IPS-NIHi7 (cell line): ENCODE data around the gene PIGH.
"Not testable (repeated sequence)": the region's sequence is repeated elsewhere in the genome, so short reads cannot be mapped to it uniquely, and the experiment has no call there.

Experiments
- DNase-seq: peaks from one replicate; pipeline ENCODE4 v3.0.0; 2012; ENCODE audit warnings: mixed read lengths; ENCODE audit errors: extremely low spot score

PIGH gene, protein sequence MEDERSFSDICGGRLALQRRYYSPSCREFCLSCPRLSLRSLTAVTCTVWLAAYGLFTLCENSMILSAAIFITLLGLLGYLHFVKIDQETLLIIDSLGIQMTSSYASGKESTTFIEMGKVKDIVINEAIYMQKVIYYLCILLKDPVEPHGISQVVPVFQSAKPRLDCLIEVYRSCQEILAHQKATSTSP

DNA sequence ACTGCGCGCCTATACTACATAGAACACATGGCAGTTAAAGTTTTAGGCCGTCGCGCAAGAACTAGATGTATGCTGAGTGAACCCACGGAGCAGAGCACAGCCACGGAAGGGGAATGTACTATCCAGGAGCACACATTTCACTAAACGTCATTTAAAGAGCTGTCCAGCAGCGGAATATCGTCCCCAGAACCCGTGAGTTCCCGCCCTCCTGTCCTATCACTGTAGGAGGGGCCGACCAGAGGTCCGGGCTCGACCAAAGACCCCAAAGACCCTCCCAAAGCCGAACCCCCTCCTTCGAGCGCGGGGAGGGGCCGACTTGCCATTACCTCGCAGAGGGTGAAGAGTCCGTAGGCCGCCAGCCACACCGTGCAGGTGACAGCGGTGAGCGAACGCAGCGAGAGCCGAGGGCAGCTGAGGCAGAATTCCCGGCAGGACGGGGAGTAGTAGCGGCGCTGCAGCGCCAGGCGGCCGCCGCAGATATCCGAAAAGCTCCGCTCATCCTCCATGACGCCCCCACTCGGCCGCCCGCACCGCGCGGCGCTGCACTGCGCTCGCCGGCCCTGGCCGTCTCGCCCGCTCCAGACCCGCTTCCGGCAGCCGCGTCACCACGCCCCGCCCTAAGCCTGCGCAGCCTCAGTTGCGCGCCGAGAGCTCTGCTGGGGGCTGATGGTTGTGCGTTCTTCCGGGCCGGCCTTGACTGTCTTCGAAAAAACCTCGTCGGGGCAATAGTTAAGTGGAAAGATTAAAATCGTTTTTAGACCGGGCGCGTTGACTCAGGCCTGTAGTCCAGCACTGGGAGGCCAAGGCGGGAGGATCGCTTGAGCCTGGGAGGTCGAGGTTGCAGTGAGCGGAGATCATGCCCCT is at the start of gene PIGH:
Gene PIGH, minus strand, starts transcription at position 571 of the 864 bp plus-strand sequence. Its CDS starts 65 bp downstream, at position 506.
- DNase-seq = peak; percentile 98

DNA sequence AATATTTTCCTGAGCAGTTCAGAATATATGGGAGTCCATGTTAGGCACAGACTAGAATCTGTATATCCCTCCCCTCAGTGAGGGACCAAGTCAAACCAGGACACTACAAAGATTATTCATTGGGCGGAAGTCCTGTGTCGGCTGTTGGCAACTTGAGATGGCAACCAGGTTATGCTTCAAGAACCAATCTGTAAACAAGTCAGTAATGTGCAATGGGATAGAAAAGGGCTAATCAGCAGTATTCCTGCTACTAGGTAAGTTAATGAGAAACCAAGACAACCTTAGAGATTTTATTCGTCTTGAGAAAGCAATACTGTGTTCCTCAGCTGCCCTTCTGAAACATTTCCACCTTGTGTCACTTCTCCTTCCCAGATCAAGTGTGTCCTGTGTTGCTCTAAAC is 46.1 kb upstream of the PIGH start:
- DNase-seq = no peak

DNA sequence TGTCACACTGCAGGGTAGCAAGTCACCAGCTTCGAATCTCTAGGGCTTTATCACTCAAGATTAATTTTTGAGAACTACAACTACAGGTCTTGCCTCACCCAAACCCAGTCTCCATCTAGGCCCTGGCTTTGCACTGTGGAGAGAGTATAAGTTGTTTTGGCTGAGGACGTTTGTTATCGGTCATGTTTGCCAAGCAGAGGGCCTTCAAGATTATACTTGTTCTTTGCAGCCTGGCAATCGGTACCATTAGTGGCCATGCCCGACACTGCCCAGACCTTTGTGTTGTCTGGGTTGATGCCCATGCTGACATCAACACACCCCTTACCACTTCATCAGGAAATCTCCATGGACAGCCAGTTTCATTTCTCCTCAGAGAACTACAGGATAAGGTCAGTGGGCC is 45.3 kb upstream of the PIGH start:
- DNase-seq = no peak

DNA sequence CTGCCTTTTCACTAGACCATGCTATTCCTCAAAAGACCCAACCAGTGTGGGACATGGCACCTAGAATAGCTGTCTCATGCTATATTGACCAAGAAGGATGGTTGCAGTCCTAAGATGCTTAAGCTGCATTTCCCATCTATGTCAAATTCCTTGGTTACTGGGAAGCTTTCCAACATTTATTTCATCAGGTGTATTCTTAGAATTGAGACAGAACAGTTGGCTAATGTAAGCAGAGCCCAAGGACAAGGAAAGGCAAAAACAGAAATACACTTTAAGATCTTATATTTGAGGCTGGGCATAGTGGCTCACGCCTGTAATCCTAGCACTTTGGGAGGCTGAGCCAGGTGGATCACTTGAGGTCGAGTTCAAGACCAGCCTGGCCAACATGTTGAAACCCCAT is 44.4 kb upstream of the PIGH start:
- no peak for DNase-seq

DNA sequence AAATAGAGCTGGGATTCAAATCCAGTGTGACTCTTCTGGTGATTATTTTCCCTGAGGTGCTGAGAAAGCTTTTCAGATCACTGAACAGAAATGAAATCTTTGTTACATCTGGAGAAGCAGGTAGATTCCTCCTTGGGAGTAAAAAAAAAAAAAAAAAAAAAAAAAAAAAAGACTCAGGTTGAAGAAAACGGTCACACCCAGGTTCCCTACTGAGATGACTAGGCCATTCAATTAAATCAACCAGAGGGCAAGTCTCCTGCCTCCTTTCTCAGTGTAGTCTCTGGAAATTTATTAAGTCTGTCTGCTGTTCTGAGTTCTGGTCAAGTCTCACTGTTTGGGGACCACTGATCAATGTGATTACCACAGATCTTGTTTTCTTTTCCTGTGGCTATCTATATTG is 43.6 kb upstream of the PIGH start:
- no peak for DNase-seq

DNA sequence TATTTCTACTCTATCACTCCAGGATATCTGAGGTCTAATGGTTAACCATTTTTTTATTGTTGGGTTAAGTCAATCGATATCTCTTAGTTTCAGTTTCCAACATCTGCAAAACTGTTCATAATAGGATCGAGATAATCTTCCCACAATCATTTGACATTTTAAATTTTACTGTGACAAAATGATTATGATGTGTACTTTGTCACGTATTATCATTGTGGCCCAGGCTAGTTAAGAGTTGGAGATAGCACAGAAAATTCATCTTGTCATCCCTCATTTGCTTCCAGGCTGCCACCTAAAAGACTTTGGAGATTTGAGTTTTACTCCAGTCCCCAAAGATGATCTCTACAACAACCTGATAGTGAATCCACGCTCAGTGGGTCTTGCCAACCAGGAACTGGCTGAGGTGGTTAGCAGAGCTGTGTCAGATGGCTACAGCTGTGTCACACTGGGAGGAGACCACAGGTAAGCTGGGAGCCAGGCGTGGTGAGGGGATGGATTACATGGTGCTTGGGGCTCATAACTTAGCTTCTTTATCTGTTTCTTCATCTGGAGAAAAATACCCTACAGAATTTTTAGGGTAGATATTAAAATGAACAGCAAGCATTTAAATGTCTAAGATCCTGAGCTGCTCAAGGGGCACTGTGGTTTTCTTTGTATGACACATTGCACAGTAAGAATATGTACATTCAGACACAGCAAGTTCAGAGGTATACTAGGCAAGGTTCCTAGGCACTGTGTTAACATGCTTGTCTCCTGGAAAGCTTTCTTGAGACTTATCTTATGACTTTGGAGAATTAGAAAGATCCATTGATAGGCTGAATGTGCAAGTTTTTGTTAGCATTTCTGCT is 42.1 kb upstream of the PIGH start:
- no peak for DNase-seq

DNA sequence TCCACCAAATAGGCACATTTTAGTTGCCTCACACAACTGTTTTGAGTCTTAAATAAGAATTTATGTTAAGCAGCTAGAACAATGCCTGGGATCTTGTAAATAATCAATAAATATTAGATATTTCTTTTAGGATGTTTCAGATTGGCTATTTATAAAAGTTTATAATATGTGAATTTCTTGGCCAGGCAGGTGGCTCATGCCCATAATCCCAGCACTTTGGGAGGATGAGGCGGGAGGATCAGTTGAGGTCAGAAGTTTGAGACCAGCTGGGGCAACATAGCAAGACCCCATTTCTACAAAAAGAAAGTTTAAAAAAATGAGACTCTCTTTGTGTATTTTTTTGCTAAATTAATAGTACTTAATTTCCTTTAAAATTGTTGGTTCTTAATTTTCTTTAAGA is 41.4 kb upstream of the PIGH start:
- no peak for DNase-seq

DNA sequence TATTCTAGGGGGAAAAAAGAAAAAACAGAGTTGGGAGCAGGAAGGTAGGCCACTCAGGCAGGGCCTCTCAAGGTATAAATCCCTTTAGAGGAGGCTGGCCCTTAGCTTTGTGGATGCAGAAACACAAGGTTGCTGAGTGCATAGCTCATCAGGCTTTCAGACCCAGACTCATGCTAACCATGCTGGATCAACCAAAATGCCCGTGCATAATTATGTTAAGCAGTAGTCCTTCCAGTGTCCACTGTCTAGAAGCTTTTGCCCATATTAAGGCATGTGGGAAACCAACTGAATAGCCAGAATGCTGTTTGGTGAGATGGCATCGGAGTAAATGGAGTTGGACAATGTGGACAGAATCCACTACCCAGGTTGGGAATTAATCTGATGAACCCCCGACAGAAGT is 38.6 kb upstream of the PIGH start:
- DNase-seq = no peak

DNA sequence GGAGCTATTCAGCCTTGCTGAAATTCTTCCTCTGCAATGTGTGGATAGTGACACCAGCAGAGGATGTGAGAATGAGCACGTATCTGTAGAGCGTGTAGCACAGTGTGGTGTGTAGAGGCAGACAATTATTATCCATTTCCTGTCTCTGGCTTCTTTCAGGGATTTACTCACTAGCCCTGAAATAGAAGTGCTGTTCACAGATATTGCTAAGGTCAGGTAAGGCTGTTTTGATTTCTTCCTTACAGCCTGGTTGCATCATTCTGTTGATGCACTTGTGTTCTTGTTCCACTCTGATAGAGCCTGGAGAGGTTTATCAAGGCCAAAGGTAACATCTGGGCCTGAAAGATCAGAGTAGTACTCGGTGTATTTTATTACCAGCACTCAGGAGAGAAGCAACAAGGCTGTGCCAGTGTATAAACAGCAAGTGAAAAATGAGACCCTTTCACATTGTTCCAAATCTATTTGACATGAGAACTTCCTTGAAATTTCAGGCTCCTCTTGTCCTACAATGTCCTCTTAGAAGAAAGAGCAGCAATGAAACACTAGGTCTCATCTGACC is 36.4 kb upstream of the PIGH start:
- DNase-seq = no peak

DNA sequence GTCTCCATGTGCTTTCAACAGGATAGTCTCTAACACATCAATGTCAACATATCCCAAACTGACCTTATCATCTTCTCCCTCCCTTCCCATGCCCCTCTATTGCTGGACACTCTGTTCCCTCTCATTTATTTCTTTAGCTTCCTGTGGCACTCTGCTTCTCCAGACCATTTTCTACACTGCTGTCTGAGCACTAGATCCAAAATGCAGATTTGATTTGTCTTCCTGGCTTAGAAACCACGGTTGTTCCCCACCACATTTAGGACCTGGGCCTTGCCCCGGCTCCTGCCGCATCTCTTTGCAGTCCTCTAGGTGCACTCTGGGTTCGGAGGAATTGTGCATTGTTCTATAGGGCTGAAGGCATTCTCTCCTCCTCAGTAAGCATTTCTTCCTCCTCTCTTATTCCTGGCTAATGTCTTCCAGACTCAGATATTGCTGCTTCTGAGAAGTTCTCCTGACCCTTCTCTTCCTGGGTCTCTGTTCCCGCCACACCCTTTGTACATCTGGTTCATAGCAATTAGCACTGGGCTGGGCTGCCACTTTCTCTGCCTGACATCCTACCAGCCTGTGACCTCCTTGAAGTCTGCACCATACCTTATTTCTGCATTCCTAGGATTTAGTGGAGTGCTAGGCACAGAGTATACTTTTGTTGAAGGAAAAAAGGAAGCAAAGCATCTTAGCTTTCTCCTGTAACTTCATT is 33.5 kb upstream of the PIGH start:
- DNase-seq = no peak

DNA sequence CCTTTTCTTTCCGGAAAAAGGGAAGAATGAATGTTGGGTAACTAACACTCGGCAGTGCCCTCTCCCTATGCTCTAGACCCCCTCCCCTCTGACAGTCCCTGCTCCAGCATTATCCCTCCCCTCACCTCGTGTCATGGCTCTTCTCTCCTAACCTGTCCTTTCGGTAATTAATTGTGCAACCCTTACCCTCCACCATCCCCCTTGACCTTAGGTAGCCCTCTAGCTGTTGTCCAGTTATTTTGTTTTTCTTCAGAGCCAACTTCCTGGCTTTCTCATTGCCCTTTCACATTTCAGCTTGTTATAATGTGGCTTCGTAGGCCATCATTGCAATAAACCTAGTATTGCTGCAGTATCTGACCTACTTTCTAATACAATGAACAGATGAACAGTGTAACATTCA is 30.9 kb upstream of the PIGH start:
- DNase-seq = no peak

DNA sequence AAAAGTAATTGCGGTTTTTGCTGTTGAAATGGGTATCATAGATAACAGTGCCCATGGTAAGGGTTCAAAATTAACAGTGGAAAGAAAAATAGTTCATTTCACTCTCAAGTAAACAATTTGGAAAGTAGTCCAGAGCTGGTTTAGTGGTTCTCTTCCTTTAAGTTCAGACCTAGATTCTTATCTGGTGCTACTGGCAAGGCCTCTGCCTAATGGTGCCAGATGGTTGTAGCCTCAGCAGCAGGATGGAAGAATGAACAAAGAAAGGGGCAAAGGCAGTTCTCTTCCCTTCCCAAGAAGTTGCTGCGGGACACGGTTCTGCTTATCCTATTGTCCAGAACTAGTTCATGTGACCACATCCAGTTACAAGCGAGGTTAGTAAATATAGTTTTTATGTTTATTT is 30.1 kb upstream of the PIGH start:
- no peak for DNase-seq

DNA sequence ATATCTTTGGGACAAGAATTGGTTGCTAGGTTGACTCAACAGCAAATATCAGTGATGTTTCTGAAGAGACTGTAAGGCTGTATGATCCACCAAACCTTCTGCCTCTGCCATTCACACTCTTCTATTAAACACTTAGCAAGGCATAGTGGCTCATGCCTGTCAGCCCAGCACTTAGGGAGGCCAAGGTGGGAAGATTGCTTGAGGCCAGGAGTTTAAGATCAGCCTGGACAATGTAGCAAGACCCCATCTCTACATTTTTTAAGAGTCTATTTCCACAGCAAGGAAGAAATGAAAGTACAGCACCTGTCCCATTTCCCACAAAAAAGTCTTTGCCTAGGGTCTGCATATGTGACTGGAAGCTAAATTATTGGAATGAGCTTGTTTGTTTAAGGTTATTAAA is 27.5 kb upstream of the PIGH start:
- no peak for DNase-seq

DNA sequence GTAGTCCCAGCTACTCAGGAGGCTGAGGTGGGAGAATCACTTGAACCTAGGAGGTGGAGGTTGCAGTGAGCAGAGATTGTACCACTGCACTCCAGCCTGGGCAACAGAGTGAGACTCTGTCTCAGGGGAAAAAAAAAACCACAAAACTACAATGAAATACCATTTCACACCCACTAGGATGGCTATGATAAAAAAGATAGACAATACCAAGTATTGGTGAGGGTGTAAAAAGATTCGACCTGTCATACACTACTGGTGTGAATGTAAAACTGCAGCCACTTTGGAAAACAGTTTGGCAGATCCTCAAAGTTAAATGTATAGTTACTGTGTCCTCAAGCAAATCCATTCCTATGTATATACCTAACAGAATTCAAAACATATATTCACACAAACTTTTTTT is 26.1 kb upstream of the PIGH start:
- not testable (repeated sequence) for DNase-seq

DNA sequence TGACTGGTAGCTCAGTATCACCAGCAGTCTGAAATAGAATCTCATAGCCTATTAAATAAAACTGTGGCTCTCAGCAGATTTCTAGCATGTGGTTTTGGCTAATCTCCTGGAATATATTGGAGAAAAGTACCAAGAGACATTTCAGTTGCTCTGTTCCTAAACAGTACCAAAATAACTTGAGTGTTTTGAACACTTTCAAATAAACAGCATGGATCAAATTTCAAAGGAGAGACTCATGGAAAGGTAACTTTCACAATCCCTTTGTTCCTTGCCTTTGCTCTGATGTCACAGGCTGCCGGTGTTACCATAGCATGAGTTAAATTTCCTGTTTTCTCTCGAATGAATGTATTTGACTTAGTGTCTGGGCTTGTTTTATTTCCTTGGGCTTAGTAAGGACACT is 23.0 kb upstream of the PIGH start:
- DNase-seq = no peak

DNA sequence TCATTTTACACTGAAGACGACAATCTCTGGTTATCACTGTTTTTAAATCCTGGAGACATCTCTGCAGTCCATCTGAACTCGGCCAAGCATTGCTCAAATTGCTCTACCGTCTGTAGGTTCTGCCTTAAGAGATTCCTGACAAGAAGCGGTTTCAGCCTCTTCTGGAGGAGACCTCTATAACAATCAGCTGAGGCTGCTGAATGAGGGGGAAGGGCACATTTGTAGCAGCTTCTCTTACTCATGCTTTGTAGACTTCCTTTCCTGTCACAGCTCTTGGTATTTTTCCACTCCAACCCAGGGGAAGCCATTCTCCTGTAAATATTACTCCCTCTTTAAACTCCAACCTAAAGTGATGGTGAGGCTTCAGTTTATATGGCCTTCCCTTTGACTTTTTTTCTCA is 22.6 kb upstream of the PIGH start:
- DNase-seq = peak; percentile 51

DNA sequence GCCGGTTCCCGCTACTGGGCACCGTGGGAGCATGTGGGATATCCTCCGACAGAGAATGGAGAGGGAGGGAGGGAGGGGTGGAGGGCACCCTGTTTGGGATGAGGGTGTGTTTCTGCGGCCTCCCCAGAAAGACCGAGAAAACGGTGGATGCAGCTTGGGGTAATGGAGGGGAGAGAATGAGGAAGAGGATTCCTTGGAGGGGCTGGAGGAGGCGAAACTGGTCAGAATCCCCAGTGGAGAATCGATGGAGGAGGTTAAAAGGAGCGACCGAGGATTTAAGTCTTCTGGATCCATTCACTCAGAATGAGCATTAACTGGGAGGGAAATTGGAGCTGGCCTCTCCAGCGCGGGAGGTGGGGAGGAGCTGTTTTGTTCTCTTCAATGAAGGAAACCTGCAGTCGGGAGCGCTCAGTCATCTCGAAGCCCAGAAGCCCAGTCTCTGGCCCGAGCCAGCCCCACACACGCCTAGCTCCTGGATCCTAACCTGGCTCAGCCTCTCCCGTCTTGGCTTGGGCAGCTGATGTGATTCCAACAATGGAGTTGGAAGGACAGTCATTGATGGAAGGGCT is 20.2 kb upstream of the PIGH start:
- DNase-seq = peak; percentile 61

DNA sequence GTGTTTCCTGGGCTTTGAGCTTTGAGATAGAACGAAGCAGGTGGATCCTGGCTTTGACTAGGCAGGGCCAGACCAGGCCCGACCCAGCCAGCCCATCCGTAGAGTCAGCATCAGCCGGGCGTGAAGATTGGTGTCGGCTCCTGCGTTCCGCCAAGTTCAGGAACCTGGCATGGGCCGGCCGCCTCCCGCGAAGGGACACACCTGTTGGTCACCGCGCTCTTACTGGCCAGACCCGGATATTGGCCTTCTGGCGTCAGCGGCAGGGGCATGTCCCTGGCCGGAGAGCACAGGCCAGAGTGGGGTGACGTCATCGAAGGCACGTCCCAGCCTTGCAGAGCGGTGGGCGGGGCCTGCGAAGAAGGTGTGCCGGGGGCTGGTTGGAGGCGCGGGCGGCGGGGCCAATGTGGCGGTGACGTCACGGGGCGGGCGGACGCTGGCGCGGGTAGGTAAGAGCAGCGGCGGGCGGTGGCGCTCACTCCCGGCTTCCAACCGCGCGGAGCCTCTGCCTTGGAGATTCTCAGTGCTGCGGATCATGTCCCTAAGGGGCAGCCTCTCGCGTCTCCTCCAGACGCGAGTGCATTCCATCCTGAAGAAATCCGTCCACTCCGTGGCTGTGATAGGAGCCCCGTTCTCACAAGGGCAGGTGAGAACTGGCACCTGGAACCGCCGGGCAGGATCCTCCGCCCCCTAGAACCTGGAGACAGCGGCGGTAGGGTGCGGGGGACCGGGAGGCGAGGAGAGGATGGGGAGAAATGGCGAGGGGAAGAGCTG is 19.6 kb upstream of the PIGH start, which contains the start of gene ARG2:
Gene ARG2, plus strand, starts transcription at position 475 of the 771 bp plus-strand sequence. Its CDS starts 58 bp downstream, at position 533.
- DNase-seq = peak; percentile 98

DNA sequence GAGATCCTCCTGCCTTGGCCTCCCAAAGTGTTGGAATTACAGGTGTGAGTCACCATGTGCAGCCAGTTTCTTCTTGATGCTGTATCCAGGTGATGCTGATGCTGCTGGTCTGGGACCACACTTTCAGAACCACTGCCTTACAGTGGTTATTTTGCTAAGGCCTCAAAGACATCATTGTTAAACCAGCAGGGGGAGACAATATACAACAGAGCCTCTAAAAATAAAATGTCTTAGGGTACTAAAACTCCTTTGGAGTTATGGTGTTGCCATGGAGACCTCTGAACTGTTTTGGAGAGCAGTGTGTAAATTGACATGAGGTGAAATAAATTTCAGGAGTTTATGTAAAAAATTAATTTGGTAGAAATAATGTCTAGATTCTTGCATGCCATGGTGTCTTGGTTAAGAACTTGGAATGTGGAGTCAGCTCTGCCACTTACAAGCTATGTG is 18.6 kb upstream of the PIGH start:
- peak; percentile 29 for DNase-seq

DNA sequence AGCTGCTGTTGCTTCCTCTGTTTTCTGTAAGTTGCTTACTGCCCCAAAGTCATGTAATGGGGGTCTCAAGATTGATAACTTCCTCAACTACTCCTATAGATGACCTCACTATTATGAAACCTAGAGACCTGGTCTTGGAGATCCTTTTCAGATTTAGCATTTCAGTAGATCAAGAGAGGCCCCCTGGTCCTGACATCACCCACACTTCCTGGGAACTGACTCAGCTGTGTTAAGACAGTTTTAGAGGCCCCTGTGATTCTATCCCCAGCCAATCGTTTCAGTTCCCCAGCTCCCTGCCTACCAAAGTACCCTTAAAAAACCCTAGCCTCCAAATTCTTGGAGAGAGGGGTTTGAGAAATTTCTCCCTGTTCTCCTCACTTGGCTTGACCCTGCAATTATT is 10.4 kb upstream of the PIGH start:
- no peak for DNase-seq
